ENCODE data around the gene BRMS1. TPM values are rescaled to one million over a fixed set of nuclear protein-coding genes. Genes with fewer than 3 reads are reported as not detected.

The BRMS1 gene
- total and polyA plus RNA-seq, 10 of the 15 experiments (the other 5 are each of a cell fraction or from before 2014, with no cell fraction given), result 2.1 to 85.3 (median 48.5) TPM

DNA sequence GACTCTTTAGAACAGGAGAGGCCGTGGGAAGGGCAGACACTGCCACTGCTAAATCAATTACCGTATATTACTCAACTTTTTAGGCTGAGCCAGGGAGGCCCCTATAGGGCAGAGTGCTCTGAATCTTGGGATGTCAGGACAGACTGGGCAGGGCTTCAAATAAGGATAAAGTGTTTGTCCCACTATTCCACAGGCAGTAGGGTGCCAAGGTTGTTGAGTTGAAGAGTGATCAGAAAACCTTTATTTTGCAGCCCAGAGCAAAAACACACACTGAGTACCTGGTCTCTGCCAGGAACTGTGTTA, 4.1 kb upstream of the BRMS1 start:
- RAD21 ChIA-PET (ENCODE audit: unreplicated experiment), result no interaction called here
- WGBS (ENCODE audit: insufficient coverage, insufficient replicate concordance, low lambda C conversion rate, missing lambda C conversion rate), result 100% methylated on average over 2 of the region's 2 CpGs
- POLR2A ChIA-PET, result interaction anchor here (0.7 kb wide), 1 partner anchor 1032 kb away, joined by 4 read pairs; no protein-coding TSS in a partner anchor
- ATAC-seq, result no peak
- Histone ChIP-seq H3K79me2 (ENCODE audit: control insufficient read depth, insufficient read depth, low read length) (peaks cover 9% of the 10 kb centered on the region), H3K27ac (ENCODE audit: control insufficient read depth, insufficient read depth) (no peak overlapping the region), H3K4me3 (no peak overlapping the region), H3K4me2 (ENCODE audit: control insufficient read depth, insufficient read depth) (no peak overlapping the region), H2AFZ (ENCODE audit: control insufficient read depth, low read depth, low read length) (no peak overlapping the region), H3K4me1 (ENCODE audit: control insufficient read depth, insufficient read depth, low read length) (peaks cover 12% of the 10 kb centered on the region), H3K36me3 (ENCODE audit: control insufficient read depth in 2 of 2, insufficient read depth in 2 of 2, low read length in 1 of 2) (no peaks in the 10 kb centered on the region), H3K27me3 (replicated peaks in 1 of 2; ENCODE audit: control insufficient read depth in 2 of 2, insufficient read depth in 2 of 2, low read length in 1 of 2) (no peaks in the 10 kb centered on the region), H3K9me3 (replicated peaks; ENCODE audit: control insufficient read depth, insufficient read depth, low read length) (no peaks in the 10 kb centered on the region), H4K20me1 (ENCODE audit: control insufficient read depth, insufficient read depth) (no peaks in the 10 kb centered on the region), H3K9ac (ENCODE audit: control insufficient read depth, insufficient read depth, low read length) (no peak overlapping the region)
- FAIRE-seq, result no peak
- intact Hi-C loops (cut with micrococcal nuclease; ENCODE audit: unreplicated experiment), result no loop called here
- TF ChIP-seq, protein P1, sequence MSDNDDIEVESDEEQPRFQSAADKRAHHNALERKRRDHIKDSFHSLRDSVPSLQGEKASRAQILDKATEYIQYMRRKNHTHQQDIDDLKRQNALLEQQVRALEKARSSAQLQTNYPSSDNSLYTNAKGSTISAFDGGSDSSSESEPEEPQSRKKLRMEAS (IDR thresholded peaks at IDR 0.05; ENCODE audit: low read depth, low read length), result no peak
- TF ChIP-seq BMI1 (IDR thresholded peaks at IDR 0.05; ENCODE audit: borderline replicate concordance) (no peak), ESRRA (IDR thresholded peaks at IDR 0.05; ENCODE audit: low read length) (no peak), RUNX3 (IDR thresholded peaks at IDR 0.05; ENCODE audit: low read length) (no peak), YBX1 (IDR thresholded peaks at IDR 0.05) (no peak), RBBP5 (conservative IDR thresholded peaks at IDR 0.05) (no peak), ELK1 (IDR thresholded peaks at IDR 0.05; ENCODE audit: low read depth, low read length) (no peak), PBX3 (IDR thresholded peaks at IDR 0.05; ENCODE audit: insufficient replicate concordance, low read depth, low read length) (no peak), CREB1 (IDR thresholded peaks at IDR 0.05; ENCODE audit: low read depth) (no peak), STAT1 (conservative IDR thresholded peaks at IDR 0.05) (no peak), KAT2A (conservative IDR thresholded peaks at IDR 0.05; ENCODE audit: control insufficient read depth, low read depth, low read length) (no peak)
- TF ChIP-seq, protein P2, sequence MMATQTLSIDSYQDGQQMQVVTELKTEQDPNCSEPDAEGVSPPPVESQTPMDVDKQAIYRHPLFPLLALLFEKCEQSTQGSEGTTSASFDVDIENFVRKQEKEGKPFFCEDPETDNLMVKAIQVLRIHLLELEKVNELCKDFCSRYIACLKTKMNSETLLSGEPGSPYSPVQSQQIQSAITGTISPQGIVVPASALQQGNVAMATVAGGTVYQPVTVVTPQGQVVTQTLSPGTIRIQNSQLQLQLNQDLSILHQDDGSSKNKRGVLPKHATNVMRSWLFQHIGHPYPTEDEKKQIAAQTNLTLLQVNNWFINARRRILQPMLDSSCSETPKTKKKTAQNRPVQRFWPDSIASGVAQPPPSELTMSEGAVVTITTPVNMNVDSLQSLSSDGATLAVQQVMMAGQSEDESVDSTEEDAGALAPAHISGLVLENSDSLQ (IDR thresholded peaks at IDR 0.05), result no peak
- TF ChIP-seq, protein P3, sequence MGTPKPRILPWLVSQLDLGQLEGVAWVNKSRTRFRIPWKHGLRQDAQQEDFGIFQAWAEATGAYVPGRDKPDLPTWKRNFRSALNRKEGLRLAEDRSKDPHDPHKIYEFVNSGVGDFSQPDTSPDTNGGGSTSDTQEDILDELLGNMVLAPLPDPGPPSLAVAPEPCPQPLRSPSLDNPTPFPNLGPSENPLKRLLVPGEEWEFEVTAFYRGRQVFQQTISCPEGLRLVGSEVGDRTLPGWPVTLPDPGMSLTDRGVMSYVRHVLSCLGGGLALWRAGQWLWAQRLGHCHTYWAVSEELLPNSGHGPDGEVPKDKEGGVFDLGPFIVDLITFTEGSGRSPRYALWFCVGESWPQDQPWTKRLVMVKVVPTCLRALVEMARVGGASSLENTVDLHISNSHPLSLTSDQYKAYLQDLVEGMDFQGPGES (IDR thresholded peaks at IDR 0.05), result no peak
- no peak for DNase-seq (ENCODE audit: low read depth, low spot score)
- SMC1A ChIA-PET (ENCODE audit: uncharacterized antibody, unreplicated experiment), result no interaction called here
- in situ Hi-C loops (cut with MboI), result no loop called here
- BruUV-seq (replicated peaks), result no TSS peak
- CTCF ChIA-PET, result interaction anchor here (1.0 kb wide), 1 partner anchor 40 kb away, joined by 3 read pairs; no protein-coding TSS in a partner anchor

All from GM12878 (cell line).